Retinal pigment epithelial cell (primary cell): ENCODE results near the gene HOXA5.

Source experiments
- DNase-seq: peaks from one replicate; pipeline ENCODE4 v3.0.0-alpha.2; 2010; ENCODE audit warnings: low read depth
- H3K4me3 ChIP-seq: 2 replicates; pipeline ENCODE4 v1.5.1; 2011; ENCODE audit warnings: mild to moderate bottlenecking, low read length, control low read depth, moderate library complexity
- CTCF ChIP-seq: conservative IDR thresholded peaks from 2 replicates; pipeline ENCODE4 v1.5.1; 2011; ENCODE audit warnings: low read depth, low read length, control low read depth, inconsistent platforms

The HOXA5 gene

GRCh38 chr7:27172315-27172774 is 28.9 kb upstream of the HOXA5 start:
- no peak overlapping the region for H3K4me3 ChIP-seq
- DNase-seq, result no peak
- no peak for TF ChIP-seq CTCF

- H3K4me3 ChIP-seq, result no peak overlapping the region
- no peak for DNase-seq
- no peak for TF ChIP-seq CTCF
Observed at GRCh38 chr7:27171637-27172314, 28.3 kb upstream of the HOXA5 start.

- no peak for TF ChIP-seq CTCF
- DNase-seq, result no peak
- no peak overlapping the region for H3K4me3 ChIP-seq
Observed at GRCh38 chr7:27171325-27171636, 27.8 kb upstream of the HOXA5 start.

GRCh38 chr7:27170426-27171324 is 27.2 kb upstream of the HOXA5 start:
- TF ChIP-seq CTCF, result no peak
- DNase-seq, result no peak
- H3K4me3 ChIP-seq, result no peak overlapping the region

- no peak overlapping the region for H3K4me3 ChIP-seq
Observed at GRCh38 chr7:27169658-27170425, 26.4 kb upstream of the HOXA5 start.

More at GRCh38 chr7:27169658-27170425, 26.4 kb upstream of the HOXA5 start:
- TF ChIP-seq CTCF, result no peak
- no peak for DNase-seq
